GM18907 (cell line): ENCODE results near the gene OBSL1.

Source experiments
- ATAC-seq: cut with Tn5 transposase; IDR thresholded peaks from one replicate; pipeline ENCODE4 v1.9.1; 2021; ENCODE audit warnings: mild to moderate bottlenecking, moderate library complexity; ENCODE audit not compliant: unreplicated experiment

Gene OBSL1

DNA sequence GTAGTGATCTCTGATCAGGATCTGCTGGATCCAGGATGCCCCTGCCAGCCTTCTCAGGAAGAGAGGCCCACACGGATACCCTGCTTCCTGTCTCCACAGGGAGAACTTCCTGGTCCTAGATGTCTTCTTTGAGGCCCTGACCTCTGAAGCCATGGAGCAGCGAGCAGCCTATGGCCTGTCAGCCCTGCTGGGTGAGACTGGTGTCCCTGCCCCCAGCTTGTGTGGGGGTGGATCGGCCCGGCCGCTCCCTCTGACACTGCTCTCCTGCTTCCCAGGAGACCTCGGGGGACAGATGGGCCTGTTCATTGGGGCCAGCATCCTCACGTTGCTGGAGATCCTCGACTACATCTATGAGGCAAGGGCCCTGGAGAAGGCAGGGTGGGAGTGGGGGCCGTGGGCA, 34.4 kb downstream of the OBSL1 start:
- ATAC-seq = no peak

DNA sequence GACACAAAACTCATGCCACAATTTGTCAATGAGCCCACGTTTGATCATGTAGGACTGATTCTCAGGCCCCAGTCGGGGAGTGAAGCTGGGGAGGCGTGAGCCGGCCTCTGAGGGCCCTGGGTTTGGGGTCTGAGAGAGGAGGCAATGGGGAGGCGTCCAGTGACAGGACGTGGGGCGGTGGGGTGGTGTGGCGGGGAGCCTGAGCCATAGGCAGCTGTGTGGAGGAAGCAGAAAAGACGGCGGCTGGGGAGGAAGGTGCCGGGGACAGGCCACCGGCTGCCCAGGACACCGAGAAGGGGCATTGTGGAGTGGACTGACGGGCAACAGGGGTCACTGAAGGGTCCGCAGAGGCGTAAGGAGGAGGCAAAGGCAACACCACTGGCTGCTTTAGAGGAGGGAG, 34.9 kb downstream of the OBSL1 start:
- no peak for ATAC-seq

DNA sequence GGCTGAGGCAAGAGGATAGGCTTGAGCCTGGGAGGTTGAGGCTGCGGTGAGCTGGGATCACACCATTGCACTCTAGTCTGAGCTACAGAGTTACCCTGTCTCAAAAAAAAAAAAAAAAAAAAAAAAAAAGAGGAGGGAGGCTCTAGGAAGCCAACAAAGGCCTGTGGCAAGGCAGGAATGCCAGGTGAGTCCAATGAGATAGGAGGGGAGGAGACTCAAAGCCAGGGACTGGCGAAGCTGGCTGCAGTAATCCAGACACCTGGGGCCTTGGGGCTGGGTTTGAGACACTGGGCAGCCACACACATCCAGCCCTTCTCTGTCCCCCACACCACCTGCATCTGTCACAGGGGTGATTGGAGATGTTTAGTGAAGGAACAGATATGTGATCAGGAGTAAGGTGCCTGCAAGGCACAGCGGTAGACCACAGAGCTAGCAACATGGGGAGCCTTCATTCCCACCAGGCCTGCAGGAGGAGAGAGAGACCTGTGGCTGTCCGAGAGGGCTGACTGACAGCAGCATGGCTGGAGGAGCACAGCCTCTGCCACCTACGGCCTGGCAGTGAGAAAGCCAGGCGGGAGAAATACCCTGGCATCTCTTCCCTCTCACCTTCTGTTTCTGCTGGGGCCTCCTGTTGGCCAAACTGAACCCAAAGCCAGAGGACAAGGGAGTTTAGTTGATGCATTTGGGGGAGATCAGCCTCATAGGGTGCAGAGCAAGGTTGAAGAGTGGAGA, 37.2 kb downstream of the OBSL1 start:
- ATAC-seq = no peak

DNA sequence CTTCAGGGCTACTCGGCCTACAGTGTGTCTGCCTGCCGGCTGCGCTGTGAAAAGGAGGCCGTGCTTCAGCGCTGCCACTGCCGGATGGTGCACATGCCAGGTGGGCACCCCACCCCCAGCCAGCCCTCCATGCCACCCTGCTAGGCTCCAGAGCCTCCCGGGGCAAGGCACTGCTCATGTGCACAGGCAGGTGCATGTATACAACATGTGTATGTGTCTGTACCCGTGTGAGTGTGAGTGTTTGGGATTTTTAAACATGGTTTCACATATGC, 39.0 kb downstream of the OBSL1 start:
- ATAC-seq = no peak

DNA sequence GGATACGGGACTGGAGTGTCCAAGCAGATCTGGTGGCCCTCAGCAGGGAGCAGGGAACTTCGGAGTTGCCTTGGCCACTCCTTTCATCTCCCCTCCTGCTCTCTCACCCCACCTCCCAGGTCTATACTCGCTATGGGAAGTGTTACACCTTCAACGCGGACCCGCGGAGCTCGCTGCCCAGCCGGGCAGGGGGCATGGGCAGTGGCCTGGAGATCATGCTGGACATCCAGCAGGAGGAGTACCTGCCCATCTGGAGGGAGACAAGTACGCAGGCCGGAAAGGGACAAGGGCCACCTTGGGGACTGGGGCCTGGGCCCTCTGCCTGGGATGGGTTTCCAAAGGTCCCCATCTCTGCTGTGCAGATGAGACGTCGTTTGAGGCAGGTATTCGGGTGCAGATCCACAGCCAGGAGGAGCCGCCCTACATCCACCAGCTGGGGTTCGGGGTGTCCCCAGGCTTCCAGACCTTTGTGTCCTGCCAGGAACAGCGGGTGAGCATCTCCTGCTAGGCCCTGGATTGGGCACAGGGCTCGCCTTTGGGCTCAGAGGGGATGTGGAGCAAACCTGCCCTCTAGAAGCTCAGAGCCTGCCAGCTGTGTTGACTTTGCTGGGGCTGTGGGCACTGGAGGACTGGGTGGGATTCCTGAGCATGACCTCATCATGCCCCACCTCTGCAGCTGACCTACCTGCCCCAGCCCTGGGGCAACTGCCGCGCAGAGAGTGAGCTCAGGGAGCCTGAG, 39.5 kb downstream of the OBSL1 start:
- ATAC-seq = no peak

DNA sequence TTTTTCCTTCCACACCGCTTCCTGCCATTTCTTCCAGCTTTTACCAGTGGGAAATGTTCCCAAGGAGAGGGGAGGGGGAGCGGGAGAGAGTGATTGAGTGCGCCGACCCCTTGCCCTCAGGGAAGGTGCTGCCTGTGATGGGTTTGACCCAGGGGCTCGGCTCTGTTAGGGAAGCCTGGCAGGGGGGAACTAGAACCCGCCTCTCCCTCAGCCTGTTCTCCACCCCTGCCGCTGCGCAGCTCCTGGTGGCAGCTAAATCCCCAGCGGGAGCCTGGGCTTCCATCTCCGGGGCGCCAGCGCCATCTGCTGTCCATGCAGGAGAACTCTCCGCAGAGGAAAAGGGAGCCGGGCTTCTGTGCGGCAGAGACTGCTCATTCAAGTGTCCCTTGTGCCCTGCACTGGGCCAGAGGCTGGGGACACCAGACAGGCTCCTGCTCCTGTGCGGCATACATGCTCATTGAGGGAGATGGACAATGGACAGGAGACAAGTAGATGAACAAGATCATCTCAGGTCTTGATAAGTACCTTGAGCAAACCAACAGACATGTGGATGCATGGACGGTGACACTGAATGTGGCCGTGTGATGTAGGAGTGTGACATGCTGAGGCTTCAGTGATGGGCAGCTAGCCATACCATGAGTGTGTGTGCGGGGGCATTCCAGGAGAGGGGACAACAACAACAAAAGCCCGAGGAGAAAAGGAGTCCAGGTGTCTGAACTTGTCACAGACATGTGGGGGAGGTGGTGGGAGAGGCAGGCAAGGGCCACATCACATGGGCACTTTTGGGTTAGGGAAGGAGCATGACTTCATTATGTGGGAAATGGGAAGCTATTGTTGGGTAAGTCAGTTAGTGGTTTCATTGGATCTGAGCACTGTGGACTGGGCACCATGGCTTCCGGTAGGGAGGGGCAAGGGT, 41.0 kb downstream of the OBSL1 start:
- peak; percentile 83 for ATAC-seq

DNA sequence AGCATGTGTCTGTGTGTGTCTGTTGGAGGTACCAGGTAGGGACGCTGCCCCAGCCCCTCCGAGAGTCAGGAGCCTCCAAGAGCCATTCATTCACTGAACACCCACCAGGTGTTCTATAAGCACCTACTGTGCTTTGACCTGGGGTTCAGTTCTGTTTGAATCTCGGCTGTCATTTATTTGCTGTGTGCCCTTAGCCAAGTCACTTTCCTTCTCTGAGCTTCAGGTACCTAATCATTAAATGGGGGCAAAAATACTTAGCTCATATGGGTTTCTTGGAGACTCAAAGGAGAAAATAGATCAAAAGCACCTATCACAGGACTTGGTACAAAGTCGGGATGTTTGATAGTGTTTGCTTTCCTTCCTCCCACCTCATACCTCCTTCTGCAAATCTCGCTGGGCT, 43.9 kb downstream of the OBSL1 start:
- no peak for ATAC-seq

DNA sequence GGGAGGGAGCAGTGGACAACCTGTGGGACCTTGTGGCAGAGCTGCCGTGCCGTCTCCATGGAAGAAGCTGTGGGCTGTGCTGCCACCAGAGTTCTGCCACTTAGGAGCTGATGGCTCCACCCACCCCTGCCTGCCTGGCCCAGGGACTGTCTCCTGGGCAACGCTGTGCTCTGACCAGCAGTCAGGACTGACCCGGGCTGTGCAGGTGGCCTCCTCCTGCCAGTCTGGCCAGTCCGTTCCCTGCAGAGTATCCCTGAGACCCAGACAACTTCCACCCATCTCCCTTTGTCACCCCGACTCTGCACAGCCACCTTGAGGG, 44.3 kb downstream of the OBSL1 start:
- no peak for ATAC-seq

DNA sequence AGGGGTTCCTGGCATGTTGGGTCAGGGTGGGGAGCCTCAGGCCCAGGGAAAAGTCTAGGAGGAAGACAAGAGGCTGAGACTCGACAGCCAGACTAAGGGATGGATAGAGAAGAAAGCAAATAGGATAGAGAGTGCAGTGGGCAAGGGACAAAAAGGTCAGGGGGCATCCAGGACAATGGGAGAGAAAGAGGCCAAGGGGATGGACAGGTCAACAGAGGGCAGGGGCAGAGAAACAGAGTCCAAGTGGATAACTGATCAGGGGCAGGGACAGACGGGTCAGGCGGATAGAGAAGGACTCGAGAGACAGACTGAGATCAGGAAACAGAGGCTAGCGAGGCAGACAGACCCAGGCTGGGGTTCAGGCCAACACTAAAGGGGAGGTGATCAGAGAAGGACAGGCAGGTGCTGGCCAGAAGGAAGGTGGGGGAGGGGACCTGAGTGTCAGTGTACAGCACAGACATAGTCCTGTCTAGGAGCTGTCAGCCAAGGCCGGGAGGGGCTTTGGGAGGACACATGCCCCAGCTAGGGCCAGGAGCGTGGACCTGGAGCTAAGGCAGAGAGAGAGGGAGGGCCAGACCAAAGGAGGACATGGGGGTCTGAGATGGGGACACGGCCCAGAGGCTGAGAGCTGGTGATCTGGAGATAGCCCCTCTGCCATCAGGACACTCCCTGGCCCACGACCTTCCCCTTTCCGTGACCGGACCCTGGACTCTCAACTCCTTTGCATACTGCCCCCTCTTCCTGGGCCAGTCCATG, 44.8 kb downstream of the OBSL1 start:
- ATAC-seq = no peak

DNA sequence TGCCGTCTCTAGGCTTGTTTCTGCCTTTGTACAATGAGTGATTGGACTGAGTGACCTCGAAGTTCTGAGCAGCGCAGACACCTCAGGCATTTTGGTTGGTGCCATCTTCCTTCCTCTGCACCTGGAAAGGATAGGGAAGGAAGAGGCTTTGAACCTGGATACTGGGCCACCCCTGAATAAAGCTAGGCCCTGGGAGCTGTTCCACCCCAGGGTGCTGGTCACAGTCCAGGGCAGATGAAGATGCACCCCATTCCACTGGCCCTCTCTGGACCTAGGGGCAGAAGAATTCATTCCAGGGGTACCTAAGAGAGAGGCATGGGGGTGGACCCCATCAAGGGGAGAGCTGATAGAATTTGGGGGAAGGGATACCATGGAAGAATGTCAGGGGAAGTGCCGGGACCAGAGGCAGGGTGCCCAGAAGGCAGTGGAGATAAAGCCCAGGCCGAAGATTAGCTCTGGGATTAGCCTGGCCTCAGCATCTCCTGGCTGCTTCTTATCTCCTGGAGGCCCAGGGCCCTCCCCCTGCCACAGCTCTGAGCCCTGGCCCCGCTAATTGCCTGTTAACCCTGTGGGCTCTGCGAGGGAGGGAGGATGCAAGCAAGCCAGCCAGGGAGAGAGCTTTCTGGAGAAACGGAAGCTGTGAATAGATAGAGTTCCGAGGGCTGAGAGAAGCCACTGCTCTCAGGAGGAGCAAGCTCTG, 45.7 kb downstream of the OBSL1 start:
- no peak for ATAC-seq

DNA sequence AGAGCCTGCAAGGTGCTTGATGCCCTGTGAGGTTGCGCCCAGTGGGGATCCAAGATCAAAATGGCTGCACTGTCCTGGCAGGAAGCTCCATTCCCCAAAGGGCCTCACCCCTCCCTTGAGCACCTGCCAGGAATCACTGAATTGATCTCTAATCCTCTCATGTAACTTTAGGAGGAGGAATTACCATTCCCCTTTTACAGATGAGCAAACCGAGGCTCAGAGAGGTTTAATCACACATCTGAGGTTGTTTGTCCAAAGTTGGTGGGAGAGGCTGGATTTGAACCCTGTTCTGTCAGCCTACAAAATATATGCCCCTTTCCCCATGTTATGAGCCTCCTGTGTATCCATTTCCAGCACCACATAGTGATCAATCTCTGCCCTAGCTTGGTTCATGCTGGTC, 46.5 kb downstream of the OBSL1 start:
- ATAC-seq = no peak

DNA sequence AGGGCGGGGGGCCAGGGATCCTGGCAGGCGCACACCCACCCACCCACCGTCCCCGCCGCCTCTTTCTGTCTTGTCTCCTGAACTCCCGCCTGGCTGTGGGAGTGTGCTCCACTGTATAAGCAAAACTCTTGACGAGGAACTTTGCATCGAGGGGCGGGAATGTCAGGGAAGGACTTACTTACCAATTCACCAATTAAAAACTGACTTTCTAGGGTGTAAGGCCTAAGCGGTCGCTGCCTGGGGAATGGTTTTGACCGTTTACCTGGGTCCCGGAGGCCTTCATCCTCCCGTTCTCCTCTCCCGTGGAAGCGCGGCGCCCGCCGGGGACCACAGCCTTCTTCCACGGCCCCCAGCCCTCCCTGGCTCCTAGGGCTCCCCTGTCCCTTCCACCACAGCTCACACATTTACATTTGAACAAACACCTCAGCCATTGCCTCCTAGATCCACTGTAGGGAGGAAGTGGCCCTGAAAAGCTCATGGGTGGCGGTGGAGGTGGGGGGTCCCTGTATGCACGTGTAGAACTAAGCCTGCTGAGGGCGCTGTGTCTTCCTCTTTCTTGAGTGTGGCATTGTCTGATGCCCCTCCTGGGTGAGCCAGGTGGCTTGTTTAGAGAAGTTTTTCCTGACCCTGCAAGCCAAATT, 48.2 kb downstream of the OBSL1 start:
- no peak for ATAC-seq

DNA sequence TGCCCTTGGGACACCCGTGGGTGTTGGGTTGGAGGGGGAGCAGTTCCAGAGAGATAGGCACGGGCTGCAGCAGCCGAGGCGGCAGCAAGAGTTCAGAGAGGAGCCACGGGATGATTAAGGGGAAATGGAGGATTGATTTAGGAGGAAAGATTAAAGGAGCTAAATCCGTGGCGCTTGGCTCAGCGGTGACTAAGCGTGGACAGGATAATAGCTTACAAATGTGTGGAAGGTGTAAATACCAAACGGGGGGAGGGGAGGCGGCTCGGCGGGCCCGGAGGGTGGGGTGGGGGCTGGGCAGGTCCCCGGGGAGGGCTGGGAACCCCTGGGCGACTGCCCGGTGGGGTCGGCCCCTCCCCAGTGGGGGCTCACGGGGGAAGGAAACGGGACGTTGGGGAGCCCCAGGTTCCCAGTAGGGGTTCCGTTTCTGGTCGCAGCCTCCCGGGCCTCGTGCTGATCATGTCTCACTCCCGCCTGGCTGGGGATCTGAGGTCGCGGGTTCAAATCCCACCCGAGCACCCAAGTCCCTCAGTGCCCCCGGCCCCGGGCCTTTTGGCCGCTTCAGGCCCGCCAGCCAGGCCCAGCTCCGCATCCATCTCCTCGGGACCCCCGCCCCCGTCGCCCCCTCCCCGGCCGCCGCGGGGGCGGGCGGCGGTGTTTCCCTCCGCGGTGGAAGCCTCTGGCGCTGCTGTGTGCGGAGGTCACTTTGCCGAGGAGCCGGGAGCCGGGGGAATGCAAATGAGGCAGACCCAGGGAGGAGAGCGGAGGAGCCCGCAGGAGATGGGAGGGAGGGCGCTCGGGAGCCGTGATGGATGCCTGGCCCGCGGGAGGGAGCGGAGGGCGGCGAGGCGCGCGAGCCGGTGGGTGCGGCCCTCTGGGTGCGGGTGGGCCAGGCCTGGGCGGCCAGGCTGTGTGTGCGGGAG, 49.0 kb downstream of the OBSL1 start:
- ATAC-seq = no peak

DNA sequence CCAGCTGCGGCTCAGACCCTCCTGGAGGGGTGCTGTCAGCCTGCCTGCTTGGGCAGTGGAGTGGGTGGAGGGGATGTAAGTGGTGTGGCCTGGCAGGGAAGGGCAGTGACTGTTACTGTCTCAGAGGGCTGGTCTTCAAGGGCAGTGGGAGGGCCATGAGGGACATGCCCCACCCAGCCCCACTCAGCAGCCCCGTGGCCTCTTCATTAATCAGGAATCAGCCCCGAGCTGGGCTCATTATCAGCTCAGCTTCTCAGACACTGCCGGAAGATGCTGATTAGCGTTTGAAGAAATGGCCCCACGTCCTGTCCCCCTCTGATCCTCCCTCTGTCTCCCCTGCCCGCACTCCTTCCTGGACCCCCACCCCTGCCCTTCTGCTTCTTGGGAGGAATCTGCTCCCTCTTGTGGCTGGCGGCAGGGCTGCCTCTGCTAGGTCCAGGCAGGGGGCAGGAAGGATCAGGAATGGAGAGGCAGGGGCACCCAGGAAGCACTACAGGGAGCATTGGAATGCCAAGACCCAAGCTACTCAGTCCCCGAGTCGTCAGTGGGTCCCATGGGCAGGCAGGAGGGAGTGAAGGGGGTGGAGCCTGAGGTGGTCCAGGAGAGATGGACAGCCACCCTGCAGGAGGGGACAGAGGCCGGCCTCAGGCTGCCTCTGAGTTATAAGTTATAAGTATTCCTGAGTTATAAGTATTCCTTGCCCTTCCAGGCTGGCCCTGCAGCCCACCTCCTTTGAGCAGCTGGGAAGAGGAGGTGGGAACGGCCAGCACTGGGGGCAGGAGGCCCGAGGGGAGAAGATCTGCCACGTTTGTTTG, 50.1 kb downstream of the OBSL1 start:
- ATAC-seq = no peak

DNA sequence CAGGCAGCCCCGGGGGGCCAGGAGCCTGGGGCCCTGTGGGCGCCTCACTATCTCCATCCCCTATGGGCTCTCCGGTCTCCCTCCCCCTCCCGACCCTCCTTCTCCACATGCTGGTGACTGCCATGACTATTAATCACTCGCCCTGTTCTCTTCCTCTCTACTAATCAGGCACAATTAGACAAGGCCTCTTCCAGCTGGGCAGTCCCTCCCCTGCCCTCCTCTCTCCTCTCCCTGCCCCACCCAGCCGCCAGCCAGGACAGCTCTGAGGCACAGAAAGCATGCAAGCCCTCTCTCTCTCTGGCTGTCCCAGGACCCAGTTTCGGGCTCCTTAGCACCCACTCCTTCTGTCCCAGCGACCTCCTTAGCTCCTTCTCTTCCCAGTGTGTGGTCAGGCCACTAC, 51.3 kb downstream of the OBSL1 start:
- ATAC-seq = no peak

DNA sequence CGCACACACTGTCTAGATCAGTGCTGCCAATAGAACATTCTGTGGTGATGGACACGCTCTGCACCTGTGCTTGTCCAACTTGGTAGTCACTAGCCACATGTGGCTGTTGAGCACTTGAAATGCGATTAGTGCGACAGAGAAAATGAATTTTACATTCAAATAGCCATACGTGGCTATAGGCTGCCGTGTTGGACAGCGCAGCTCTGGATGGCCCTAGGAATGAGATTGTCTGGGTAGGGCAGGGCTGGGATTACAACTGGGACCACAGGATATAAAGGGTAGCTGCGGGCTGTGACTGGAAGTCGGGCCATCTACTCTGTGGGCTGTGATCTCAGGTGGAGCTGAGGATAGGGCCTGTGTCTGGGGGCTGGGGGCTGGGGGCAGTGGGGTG, 51.8 kb downstream of the OBSL1 start:
- ATAC-seq = no peak

DNA sequence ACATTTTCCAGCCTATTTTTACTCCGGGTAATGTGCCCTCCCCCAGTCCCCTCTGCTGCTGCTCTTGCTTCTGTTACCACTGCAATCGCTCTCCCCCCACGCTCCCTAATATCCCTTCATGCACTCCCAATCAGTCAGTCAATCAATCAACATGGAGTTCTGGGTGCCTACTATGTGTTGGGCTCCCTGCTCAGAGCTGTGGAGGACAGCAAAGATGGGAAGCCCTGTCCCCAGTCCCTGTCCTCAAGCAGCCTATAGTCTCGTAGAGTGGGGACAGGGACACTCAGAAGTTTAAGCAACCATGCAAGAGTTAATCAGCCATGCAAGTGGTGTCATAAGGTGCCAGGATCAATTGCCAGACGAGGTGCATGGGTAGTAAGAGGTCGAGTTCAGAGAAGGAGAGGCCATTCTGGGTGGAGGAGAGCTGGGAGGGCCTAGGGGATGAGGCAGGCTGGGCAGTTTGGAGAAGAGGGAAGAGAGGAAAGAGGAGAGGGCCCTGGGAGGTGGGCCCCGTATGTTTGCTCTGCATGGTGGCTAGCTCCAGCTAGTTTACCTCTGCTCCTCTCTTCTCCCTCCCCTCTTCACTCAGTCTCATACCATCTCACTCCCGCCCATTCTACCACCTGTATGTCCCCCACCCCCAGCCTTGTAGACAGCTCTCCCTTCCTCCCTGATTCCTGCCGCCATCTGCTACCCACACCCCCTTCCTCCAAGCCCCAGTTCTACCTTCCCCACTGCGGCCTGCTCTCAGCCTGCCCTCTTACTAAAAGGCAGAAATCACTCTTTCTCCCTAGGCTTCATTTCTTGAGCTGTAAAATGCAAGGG, 53.2 kb downstream of the OBSL1 start:
- no peak for ATAC-seq
